Activated T-cell treated with anti-CD3 and anti-CD28 coated beads, Interleukin-2, amount 50 U/mL, for 48 hours (primary cell): ENCODE data around the gene MRPL53.
"Not testable (repeated sequence)": the region's sequence is repeated elsewhere in the genome, so short reads cannot be mapped to it uniquely, and the experiment has no call there.

Source experiments
- DNase-seq, 2 experiments: peaks; one replicate each; pipeline ENCODE4 v3.0.0-alpha.2; 2020

Gene MRPL53

GRCh38 chr2:74502147-74502719 lies 29.8 kb upstream of the MRPL53 start:
- DNase-seq = no peak

DNA sequence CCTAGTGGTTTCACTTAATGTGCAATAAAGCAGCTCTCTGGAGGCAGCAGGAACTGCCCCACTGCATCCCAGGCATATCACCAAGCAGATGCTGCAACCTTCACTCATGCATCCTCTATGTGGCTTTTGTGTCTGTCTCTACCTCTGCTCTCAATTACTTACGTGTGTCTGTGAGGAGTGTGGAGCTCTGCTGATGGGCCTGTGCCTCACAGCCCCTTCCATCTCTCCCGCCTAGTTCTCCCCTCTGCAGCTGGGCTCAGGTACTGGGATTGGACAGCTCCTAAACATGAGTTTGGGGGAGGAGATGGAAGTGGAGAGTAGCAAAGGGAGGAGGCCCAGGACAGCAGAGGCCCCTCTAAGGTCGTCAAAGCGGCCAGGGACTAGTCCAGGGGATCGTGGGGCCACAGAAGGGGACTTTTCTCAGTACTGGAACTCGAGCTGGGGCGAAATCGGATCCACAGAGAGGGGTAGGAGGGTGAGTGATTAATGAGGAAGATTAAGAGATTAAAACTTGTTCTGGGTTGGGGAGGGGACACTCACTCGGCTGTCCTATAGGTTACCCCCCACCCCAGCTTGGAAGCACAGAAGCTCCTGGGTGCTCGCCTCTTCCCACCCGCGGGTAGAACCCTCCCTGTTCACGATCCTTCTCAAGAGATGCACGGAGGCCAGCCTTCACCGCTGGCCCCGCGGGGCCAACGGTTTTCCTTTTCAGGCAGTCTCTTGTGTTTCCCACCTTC lies 29.0 kb upstream of the MRPL53 start:
- no peak for DNase-seq

GRCh38 chr2:74500578-74500946 lies 28.1 kb upstream of the MRPL53 start:
- no peak for DNase-seq

- DNase-seq = no peak
Measured at GRCh38 chr2:74499940-74500577, 27.6 kb upstream of the MRPL53 start.

- peak in 1 of 2 experiments; percentile 63 for DNase-seq
Measured at GRCh38 chr2:74499267-74499939, 26.9 kb upstream of the MRPL53 start, which contains the start of gene LBX2. TSS of gene LBX2 (minus strand) at chr2:74499603. CDS start at chr2:74499537, 66 bp downstream.

- peak; percentile 63 to 68 for DNase-seq
Measured at GRCh38 chr2:74498500-74499266, 26.2 kb upstream of the MRPL53 start.

GRCh38 chr2:74497777-74498499 lies 25.5 kb upstream of the MRPL53 start:
- DNase-seq = peak in 1 of 2 experiments; percentile 63

- no peak for DNase-seq
Measured at GRCh38 chr2:74496997-74497776, 24.7 kb upstream of the MRPL53 start.

- DNase-seq = no peak
Measured at GRCh38 chr2:74495440-74495839, 23.0 kb upstream of the MRPL53 start.

- no peak for DNase-seq
Measured at GRCh38 chr2:74493546-74493945, 21.1 kb upstream of the MRPL53 start.

DNA sequence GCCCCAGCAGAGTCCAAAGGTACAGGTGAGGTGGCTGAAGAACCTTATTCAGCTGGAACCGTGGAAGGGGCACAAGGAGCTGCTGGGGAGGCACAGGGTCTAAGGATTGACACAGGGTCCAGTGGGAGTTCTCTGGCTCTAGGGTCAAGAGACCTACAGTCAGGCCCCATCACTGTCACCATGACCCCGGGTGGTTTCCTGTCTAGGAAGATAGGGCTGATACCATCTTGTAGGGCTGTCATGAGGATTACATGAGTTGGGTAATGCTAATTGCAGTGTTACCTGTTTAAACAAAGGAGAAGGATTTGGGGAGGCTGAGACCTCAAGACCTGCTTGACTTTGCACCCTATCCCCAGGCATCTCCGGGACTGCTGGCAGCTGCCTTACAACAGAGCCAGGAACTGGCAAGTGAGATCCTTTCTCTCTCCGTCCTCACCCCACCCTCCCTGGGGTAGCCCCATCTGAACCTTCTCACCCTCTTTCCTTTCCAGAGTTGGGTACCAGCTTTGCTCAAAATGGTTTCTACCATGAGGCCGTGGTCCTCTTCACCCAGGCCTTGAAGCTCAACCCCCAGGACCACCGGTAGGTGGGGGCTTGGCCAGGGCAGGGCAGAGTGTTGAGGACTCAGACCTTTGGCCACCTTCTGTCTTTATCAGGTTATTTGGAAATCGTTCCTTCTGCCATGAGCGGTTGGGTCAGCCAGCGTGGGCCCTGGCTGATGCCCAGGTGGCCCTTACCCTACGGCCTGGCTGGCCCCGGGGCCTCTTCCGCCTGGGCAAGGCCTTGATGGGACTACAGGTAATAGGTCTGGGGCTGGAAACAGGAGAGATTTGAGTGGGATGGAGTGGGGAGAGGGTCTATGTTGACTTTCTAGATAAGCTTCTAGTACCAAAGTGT lies 19.4 kb upstream of the MRPL53 start:
- no peak for DNase-seq

GRCh38 chr2:74489906-74490305 lies 17.4 kb upstream of the MRPL53 start:
- DNase-seq = no peak

- DNase-seq = no peak
Measured at GRCh38 chr2:74488643-74489481, 16.4 kb upstream of the MRPL53 start.

DNA sequence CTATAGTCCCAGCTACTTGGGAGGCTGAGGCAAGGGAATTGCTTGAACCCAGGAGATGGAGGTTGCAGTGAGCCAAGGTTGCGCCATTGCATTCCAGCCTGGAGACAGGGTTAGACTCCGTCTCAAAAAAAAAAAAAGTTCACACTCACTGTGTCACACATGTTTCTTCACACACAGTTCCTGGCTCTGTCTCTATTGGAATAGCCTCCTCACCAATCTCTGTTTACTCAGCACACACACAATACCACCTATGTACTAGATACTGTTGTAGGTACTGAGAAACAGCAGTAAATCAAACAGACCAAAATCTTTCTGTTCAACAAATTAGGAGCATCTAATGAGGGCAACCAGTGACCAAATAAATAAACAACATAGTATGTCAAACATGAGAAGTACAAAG lies 13.7 kb upstream of the MRPL53 start:
- no peak for DNase-seq

GRCh38 chr2:74483675-74484164 lies 11.2 kb upstream of the MRPL53 start:
- DNase-seq = not testable (repeated sequence)

DNA sequence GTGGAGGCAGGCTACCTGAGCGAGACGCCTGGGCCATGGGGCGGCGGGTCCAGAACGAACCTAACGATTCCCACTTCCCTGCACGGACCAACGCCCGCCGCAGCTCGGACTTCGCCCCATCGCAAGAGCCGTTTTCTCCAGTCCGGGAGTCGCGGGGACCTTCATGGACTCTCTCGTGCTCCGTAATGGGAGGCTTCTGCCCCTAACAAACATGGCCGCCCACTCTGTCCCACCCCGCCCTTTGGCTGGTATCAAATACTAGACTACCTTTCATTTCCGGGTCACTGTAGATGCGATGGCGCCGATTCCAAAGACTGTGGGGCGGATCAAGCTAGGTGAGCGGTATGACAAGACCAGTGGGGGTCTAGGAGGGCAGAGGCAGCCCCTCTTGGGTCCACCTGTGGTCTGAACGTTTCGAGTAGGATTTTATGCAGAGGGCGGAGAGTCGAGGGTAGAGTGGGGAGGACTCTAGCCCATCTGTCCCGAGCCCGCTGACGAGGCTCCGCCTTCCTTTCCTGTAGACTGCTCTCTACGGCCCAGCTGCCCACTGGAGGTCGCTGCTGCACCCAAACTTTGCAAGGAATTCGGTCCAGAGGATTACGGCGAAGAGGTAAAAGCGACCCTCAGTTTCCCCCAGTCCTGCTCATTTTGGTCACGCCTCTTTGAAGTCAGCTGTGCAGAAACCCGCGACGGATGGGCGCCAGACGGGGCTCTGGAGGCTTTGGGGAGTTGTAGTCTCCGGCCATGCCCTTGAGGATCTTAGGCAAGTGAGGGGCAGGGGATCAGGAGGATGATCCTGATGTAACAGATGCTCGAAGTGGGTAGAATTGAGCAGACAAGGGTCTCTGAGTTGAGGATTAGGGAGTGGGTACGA lies 10.6 kb upstream of the MRPL53 start, which contains the start of the genes CCDC142 and TTC31:
Gene CCDC142, minus strand, starts transcription at position 198 of the 874 bp plus-strand sequence. Its CDS starts 161 bp downstream, at position 37.
Gene TTC31, plus strand, starts transcription at position 281 of the 874 bp plus-strand sequence. Its CDS starts 15 bp downstream, at position 296.
- DNase-seq = peak; percentile 95 to 96

DNA sequence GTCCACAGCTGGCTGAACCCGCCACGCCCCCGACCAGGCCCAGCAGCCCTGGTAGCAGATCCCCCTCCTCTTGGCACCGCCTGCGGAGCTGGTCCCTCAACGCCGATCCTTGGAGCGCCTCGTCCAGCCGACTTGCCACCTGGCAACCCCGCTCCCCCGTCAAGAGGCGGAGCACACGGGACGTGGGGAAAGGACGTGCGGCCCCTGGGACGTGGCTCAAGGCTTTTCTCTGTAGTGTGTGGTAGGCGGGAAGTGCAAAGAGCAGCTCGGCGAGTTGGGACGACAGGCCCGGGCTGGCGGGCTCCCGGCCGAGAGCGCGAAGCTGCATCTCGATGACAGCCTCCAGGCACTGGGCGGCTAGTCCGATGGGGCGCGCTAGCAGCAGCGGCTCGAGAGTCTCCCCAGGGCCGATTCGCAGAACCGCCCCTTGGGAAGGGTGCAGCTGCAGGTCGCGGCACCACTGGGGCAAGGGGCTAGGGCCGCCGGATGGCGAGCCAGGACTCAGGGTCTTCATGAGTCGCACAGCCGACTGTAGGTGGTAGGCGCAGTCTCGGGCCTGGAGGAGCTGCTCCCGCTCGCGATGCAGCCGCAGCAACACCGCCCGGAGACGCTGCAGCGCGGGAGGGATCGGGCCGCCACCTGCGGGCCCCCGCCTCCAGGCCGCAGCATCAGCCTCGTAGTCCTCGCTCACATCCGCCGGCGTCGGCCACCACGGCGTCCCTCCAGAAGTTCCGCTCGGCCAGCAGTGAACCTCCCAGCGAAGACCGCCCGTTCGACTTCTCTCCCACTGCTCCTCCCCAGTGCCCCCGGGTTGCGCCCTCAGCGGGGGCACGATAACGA lies 9.7 kb upstream of the MRPL53 start:
- no peak for DNase-seq
